Measurements from ENCODE around the gene RLF.

DNA sequence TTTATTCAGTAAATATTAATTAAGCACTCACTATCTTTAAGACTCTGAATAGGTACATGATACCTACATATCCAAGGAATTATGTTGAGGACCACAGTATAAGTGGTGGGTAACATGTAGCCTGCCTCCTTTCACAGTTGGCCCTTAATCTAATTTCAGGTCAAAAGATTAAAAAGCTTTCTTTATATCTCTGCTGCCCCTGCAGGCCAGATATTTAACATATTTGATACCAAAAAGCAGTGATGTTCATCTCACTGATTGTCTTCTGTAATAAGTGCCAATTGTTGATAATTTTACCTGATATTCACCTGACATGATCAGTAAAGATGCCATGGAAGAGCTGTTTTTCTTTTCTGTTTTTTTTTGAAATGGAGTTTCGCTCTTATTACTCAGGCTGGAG, 36.5 kb downstream of the RLF start:
- TF ChIP-seq, protein P1, sequence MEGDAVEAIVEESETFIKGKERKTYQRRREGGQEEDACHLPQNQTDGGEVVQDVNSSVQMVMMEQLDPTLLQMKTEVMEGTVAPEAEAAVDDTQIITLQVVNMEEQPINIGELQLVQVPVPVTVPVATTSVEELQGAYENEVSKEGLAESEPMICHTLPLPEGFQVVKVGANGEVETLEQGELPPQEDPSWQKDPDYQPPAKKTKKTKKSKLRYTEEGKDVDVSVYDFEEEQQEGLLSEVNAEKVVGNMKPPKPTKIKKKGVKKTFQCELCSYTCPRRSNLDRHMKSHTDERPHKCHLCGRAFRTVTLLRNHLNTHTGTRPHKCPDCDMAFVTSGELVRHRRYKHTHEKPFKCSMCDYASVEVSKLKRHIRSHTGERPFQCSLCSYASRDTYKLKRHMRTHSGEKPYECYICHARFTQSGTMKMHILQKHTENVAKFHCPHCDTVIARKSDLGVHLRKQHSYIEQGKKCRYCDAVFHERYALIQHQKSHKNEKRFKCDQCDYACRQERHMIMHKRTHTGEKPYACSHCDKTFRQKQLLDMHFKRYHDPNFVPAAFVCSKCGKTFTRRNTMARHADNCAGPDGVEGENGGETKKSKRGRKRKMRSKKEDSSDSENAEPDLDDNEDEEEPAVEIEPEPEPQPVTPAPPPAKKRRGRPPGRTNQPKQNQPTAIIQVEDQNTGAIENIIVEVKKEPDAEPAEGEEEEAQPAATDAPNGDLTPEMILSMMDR (IDR thresholded peaks at IDR 0.05): no peak
- TF ChIP-seq POLR2A (IDR thresholded peaks at IDR 0.05): no peak

Data from body of pancreas (tissue), 4 donors.